ENCODE data around the gene TXNRD2.

TXNRD2 gene

DNA sequence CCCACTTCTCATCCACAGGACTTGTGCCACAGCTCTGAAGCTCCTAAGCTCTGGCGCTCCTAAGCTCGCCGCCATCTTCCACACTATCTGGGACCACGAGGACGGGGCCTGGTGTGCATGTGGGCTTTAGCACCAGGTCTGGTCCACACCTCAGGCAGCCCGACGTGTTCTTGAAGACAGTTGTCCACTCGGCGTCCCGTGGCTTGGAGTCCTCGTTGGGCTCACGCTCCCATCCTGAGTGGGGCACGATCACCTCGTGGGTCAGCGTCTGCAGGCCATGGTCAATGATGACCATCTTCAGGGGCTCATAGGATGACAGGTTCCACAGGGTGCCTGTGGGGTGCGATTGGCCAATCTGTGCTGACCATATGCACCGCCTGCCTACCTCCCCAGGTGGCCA is 37.1 kb upstream of the TXNRD2 start:
- TF ChIP-seq, protein P1, sequence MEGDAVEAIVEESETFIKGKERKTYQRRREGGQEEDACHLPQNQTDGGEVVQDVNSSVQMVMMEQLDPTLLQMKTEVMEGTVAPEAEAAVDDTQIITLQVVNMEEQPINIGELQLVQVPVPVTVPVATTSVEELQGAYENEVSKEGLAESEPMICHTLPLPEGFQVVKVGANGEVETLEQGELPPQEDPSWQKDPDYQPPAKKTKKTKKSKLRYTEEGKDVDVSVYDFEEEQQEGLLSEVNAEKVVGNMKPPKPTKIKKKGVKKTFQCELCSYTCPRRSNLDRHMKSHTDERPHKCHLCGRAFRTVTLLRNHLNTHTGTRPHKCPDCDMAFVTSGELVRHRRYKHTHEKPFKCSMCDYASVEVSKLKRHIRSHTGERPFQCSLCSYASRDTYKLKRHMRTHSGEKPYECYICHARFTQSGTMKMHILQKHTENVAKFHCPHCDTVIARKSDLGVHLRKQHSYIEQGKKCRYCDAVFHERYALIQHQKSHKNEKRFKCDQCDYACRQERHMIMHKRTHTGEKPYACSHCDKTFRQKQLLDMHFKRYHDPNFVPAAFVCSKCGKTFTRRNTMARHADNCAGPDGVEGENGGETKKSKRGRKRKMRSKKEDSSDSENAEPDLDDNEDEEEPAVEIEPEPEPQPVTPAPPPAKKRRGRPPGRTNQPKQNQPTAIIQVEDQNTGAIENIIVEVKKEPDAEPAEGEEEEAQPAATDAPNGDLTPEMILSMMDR (IDR thresholded peaks at IDR 0.05; ENCODE audit: borderline replicate concordance, insufficient read depth, low read depth, low read length), result no peak
- H3K4me3 ChIP-seq (ENCODE audit: low read depth, low read length), result no peak overlapping the region

DNA sequence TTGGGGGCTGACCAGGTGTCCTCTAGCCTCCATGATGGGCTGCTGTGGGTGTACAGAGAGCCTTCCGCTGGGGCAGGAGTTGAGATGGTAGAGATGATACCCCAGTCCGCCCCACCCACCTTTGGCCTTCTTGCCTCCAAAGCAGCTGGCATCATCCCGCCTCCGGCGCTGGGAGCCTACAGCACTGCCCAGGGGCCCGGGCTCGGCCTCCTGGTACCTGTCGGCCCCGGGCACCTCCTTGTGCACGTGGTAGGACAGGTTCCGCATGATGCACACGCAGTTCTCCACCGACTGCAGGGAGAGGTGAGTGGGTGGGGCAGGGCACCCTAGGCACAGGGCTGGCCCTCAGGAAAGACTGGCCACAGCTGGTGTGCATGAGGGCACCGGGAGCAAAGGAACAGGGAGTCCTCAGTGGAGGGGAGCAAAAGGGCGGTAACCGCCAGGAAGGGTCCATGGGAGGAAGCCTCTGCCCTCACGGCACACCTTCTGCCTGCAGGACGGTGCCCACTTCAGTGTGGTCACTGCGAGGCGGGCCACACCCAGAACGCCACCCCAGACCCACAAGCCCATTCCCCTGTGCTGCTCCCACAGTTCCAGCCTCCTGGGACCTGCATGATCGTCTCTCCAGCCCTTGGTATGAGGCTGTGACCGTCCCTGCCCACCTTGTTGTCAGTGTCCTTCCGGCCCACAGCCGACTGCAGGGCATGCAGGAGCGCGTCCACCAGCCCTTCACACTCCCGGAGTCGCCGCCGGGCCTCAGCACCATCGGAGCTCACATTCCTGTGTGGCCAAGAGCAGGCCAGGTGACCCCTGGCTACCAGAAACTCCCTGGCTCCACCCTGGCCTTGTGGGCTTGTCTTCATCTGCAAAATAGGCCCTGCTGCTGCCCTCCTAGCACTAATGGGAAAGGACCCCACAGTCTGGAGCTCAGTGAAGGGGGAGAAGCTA is 36.0 kb upstream of the TXNRD2 start:
- TF ChIP-seq, protein P1 (IDR thresholded peaks at IDR 0.05; ENCODE audit: borderline replicate concordance, insufficient read depth, low read depth, low read length), result no peak
- no peak overlapping the region for H3K4me3 ChIP-seq (ENCODE audit: low read depth, low read length)

DNA sequence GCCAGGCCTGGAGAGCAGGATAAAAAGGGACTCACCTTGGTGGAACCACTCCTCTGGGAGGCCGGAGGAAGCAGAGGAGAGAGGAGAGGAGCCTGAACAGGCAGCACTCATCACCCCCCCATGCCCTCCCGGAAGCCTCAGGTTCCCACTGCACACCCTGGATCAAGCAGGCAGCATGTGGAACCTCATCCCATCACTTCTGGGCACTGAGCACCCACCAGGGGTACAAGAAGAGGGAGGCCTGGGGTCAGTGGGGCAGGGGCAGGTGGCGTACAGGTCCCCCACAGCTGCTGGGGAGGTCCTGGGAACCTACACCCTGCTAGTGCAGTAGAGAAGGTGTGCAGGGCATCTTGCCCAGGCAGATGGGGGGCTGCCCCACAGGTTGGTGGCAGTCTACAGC is 35.1 kb upstream of the TXNRD2 start:
- H3K4me3 ChIP-seq (ENCODE audit: low read depth, low read length), result no peak overlapping the region
- TF ChIP-seq, protein P1 (IDR thresholded peaks at IDR 0.05; ENCODE audit: borderline replicate concordance, insufficient read depth, low read depth, low read length), result no peak

DNA sequence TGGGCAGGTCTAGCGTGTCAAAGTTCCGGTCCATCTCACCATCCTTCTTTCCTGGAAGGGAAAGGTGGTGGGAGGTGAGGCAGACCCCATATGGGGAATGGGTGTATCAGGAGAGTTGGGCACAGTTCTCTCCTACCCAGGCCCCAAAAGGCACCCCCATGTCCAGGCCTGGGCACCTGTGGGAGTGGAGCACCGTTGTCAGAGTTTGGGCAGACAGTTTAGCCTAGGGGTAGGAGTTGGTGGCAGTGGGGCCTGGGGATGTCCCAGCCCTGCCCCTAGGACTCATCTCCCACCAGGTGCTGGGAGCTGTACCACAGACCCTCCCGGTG is 34.1 kb upstream of the TXNRD2 start:
- TF ChIP-seq, protein P1 (IDR thresholded peaks at IDR 0.05; ENCODE audit: borderline replicate concordance, insufficient read depth, low read depth, low read length), result no peak

DNA sequence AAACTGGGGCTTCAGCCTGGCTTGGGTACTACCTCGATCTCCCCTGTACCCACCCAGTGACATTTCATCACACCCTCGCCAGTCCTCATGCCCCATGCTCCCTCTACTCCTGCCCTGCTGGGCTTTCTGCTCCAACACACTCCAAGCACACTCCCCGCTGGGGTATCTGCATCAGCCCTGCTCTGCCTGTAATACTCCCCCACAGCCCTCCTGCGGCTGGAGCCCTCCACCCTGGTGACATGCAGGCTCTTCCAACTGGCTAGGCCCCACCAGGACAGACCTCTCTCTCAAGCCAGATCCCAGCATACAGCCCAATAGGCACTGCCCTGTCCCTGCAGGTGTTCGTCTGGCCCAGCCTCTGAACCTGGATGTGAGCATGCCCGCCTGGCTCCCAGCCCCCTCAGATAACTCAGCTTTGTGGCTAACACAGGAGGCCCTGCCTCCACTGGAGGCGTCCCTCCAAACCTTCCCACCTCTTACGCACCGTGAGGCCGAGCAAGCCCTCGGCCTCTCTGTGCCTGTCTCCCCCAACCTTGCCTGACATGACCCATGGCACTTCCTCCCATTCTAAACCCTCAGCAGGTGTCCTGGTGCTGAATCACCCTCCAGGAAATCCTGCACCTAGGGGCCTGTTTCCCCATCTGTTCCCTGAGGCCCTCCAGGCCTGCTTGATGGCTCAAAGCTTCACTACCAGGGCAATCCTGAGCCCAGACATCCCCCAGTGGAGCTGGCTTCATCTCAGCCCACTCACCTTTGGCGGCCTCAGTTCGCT is 33.5 kb upstream of the TXNRD2 start:
- H3K4me3 ChIP-seq (ENCODE audit: low read depth, low read length), result no peak overlapping the region
- TF ChIP-seq, protein P1 (IDR thresholded peaks at IDR 0.05; ENCODE audit: borderline replicate concordance, insufficient read depth, low read depth, low read length), result no peak

More for the DNA sequence above, 34.1 kb upstream of the TXNRD2 start:
- H3K4me3 ChIP-seq (ENCODE audit: low read depth, low read length), result no peak overlapping the region

DNA sequence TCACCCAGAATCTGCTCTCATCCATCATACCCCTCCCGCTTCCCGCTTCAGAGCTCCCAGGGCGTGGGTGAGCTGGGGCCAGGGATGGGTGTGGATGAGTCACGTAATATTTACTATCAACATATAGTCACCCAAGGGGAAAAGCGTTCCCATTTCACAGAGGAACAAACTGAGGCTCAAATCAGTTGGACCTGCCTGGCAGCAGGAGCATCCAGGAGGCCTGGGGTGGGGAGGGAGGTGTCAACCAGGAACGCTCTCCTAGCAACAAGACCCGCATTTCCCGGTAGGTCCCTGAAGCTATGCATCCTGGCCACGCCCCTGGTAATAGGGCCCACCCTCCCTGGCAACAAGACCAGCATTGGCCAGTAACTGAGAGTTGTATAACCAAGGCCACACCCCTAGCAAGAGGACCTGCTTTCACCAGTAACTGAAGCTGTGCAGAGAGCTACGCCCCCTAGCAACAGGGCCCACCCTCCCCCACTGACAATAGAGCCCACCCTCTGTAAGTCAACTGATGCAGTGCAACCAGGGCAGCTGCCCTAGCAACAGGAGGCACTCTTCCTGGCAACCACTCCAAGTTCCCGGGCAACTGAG is 32.7 kb upstream of the TXNRD2 start:
- TF ChIP-seq, protein P1 (IDR thresholded peaks at IDR 0.05; ENCODE audit: borderline replicate concordance, insufficient read depth, low read depth, low read length), result no peak

More for the DNA sequence above, 32.7 kb upstream of the TXNRD2 start:
- H3K4me3 ChIP-seq (ENCODE audit: low read depth, low read length), result no peak overlapping the region
